Measurements from ENCODE around the gene NEO1.

DNA sequence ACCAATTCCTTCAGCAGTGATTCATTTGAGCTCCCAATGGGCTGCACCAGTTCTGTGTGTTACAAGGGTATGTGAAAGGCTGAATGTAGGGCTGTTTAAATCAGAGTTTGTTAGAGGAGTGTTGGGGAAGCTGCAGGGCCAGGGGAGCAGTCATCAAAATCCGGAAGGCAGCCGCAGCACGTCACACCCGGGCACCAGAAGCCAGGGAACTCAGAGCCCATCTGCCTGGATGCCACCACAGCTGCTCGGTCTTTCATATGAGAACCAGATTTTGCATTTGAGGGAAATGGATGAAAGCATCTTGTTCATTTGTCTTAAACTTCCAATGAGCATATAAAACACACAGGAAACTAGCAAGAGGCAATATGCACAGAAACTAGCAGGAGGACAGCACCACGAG lies 24.2 kb upstream of the NEO1 start:
- TF ChIP-seq, protein P1, sequence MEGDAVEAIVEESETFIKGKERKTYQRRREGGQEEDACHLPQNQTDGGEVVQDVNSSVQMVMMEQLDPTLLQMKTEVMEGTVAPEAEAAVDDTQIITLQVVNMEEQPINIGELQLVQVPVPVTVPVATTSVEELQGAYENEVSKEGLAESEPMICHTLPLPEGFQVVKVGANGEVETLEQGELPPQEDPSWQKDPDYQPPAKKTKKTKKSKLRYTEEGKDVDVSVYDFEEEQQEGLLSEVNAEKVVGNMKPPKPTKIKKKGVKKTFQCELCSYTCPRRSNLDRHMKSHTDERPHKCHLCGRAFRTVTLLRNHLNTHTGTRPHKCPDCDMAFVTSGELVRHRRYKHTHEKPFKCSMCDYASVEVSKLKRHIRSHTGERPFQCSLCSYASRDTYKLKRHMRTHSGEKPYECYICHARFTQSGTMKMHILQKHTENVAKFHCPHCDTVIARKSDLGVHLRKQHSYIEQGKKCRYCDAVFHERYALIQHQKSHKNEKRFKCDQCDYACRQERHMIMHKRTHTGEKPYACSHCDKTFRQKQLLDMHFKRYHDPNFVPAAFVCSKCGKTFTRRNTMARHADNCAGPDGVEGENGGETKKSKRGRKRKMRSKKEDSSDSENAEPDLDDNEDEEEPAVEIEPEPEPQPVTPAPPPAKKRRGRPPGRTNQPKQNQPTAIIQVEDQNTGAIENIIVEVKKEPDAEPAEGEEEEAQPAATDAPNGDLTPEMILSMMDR (IDR thresholded peaks at IDR 0.05): no peak
- no peak for TF ChIP-seq POLR2A (IDR thresholded peaks at IDR 0.05)
